C4-2B (cell line): ENCODE results near the gene MEN1.

Experiments used
- ZFX ChIP-seq: fragments of 450-650 bp; IDR thresholded peaks from 2 replicates; pipeline ENCODE4 v1.6.1; 2017
- TF ChIP-seq, protein P1 (sequence below): fragments of 450-650 bp; conservative IDR thresholded peaks from 2 replicates; pipeline ENCODE4 v1.5.1; 2017; ENCODE audit warnings: mild to moderate bottlenecking

DNA sequence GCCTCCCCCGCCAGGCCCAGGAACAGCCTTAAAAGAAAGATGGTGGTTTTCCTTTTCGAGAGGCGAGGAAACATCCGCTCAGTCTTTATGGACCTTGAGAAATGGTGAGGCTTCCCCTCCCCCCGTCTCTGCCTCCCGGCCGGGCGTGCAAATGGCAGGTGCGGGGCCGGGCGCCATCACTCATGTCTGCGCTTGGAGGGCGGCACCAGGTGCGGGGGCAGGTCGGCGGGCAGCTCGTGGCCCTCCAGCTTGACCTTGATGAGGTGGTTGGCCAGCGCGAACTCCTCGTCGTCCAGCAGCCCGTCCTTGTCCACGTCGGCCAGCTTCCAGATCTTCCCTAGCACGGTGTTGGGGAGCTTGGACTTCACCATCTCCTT is 43.8 kb upstream of the MEN1 start:
- TF ChIP-seq, protein P1, sequence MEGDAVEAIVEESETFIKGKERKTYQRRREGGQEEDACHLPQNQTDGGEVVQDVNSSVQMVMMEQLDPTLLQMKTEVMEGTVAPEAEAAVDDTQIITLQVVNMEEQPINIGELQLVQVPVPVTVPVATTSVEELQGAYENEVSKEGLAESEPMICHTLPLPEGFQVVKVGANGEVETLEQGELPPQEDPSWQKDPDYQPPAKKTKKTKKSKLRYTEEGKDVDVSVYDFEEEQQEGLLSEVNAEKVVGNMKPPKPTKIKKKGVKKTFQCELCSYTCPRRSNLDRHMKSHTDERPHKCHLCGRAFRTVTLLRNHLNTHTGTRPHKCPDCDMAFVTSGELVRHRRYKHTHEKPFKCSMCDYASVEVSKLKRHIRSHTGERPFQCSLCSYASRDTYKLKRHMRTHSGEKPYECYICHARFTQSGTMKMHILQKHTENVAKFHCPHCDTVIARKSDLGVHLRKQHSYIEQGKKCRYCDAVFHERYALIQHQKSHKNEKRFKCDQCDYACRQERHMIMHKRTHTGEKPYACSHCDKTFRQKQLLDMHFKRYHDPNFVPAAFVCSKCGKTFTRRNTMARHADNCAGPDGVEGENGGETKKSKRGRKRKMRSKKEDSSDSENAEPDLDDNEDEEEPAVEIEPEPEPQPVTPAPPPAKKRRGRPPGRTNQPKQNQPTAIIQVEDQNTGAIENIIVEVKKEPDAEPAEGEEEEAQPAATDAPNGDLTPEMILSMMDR: no peak
- TF ChIP-seq ZFX: no peak
